GM18498 (cell line): Measurements from ENCODE around the gene SLC9A3.

Experiments
- ATAC-seq: cut with Tn5 transposase; IDR thresholded peaks from one replicate; pipeline ENCODE4 v1.9.1; 2021; ENCODE audit warnings: mild to moderate bottlenecking, moderate library complexity; ENCODE audit not compliant: unreplicated experiment

Gene SLC9A3

GRCh38 chr5:539469-540070, 15.3 kb upstream of the SLC9A3 start:
- ATAC-seq = no peak

GRCh38 chr5:538801-539468, 14.7 kb upstream of the SLC9A3 start:
- ATAC-seq = no peak

- no peak for ATAC-seq
Observed at GRCh38 chr5:538271-538771, 14.1 kb upstream of the SLC9A3 start.

- no peak for ATAC-seq
Observed at GRCh38 chr5:537621-538071, 13.4 kb upstream of the SLC9A3 start.

- no peak for ATAC-seq
Observed at GRCh38 chr5:537098-537497, 12.8 kb upstream of the SLC9A3 start.

GRCh38 chr5:535846-536698, 11.8 kb upstream of the SLC9A3 start:
- no peak for ATAC-seq

- ATAC-seq = no peak
Observed at GRCh38 chr5:534743-535671, 10.8 kb upstream of the SLC9A3 start.

- ATAC-seq = no peak
Observed at GRCh38 chr5:533955-534742, 9.9 kb upstream of the SLC9A3 start.

GRCh38 chr5:533243-533954, 9.2 kb upstream of the SLC9A3 start:
- ATAC-seq = no peak

- ATAC-seq = no peak
Observed at GRCh38 chr5:532521-533242, 8.4 kb upstream of the SLC9A3 start.

- no peak for ATAC-seq
Observed at GRCh38 chr5:531749-532315, 7.6 kb upstream of the SLC9A3 start.

- ATAC-seq = no peak
Observed at GRCh38 chr5:531101-531748, 7.0 kb upstream of the SLC9A3 start.

GRCh38 chr5:530001-530955, 6.0 kb upstream of the SLC9A3 start:
- ATAC-seq = no peak

- ATAC-seq = no peak
Observed at GRCh38 chr5:528629-529511, 4.6 kb upstream of the SLC9A3 start.
